Bronchial epithelial cell (primary cell): ENCODE data around the gene UBAC2. TPM values are rescaled to one million over a fixed set of nuclear protein-coding genes. Genes with fewer than 3 reads are reported as not detected.

ENCODE experiments used
- DNase-seq: peaks from one replicate; pipeline ENCODE4 v3.0.0-alpha.2; 2010; ENCODE audit warnings: low read depth
- FAIRE-seq: peaks from 2 replicates; lab custom pipeline; 2011; peaks lifted over from hg19 to GRCh38; lab: Jason Lieb, UNC
- H3K27me3 ChIP-seq: 2 replicates; pipeline ENCODE4 v1.5.1; 2011; ENCODE audit warnings: low read length; ENCODE audit not compliant: control insufficient read depth, insufficient read depth
- H3K36me3 ChIP-seq: 2 replicates; pipeline ENCODE4 v1.5.1; 2011; ENCODE audit warnings: low read length; ENCODE audit not compliant: control insufficient read depth, insufficient read depth
- H3K4me3 ChIP-seq: 2 replicates; pipeline ENCODE4 v1.5.1; 2011; ENCODE audit warnings: mild to moderate bottlenecking, low read depth, low read length, control low read depth
- CTCF ChIP-seq: IDR thresholded peaks from 2 replicates; pipeline ENCODE4 v1.5.1; 2011; ENCODE audit warnings: mild to moderate bottlenecking, moderate library complexity, low read length, control low read depth, inconsistent platforms; ENCODE audit not compliant: insufficient read depth, severe bottlenecking
- total RNA-seq: library from RNA; depleted of rRNA; stranded (reverse); fragments of >200 nt; gene quantifications from 2 replicates; pipeline ENCODE4 v1.2.1, GENCODE V29; 2014

The UBAC2 gene
- total RNA-seq, 1 donor from 2014 or later: 40.0 TPM

GRCh38 chr13:99185606-99186005 lies 15.0 kb upstream of the UBAC2 start:
- Histone ChIP-seq H3K36me3 (no peaks in the 10 kb centered on the region), H3K27me3 (no peaks in the 10 kb centered on the region), H3K4me3 (no peak overlapping the region)
- no peak for FAIRE-seq
- DNase-seq: no peak
- TF ChIP-seq CTCF: no peak

GRCh38 chr13:99190147-99190985 lies 10.3 kb upstream of the UBAC2 start:
- TF ChIP-seq CTCF: no peak
- no peaks in the 10 kb centered on the region for H3K27me3 ChIP-seq

GRCh38 chr13:99191336-99191899 lies 9.2 kb upstream of the UBAC2 start:
- no peak for TF ChIP-seq CTCF
- H3K36me3 ChIP-seq: no peaks in the 10 kb centered on the region
- FAIRE-seq: no peak
- H3K27me3 ChIP-seq: no peaks in the 10 kb centered on the region
- DNase-seq: no peak
- no peak overlapping the region for H3K4me3 ChIP-seq

More at GRCh38 chr13:99190147-99190985, 10.3 kb upstream of the UBAC2 start:
- H3K4me3 ChIP-seq: no peak overlapping the region
- no peaks in the 10 kb centered on the region for H3K36me3 ChIP-seq
- FAIRE-seq (no peak), DNase-seq (no peak)

- no peak for TF ChIP-seq CTCF
- no peak for FAIRE-seq
- Histone ChIP-seq H3K4me3 (no peak overlapping the region), H3K36me3 (no peaks in the 10 kb centered on the region), H3K27me3 (no peaks in the 10 kb centered on the region)
- peak; percentile 50 for DNase-seq
These were observed 8.7 kb upstream of the UBAC2 start for GRCh38 chr13:99191900-99192399.

GRCh38 chr13:99192480-99192879 lies 8.2 kb upstream of the UBAC2 start:
- FAIRE-seq: no peak

More at GRCh38 chr13:99192480-99192879, 8.2 kb upstream of the UBAC2 start:
- H3K36me3 ChIP-seq: no peaks in the 10 kb centered on the region
- DNase-seq: no peak
- TF ChIP-seq CTCF: no peak
- H3K4me3 ChIP-seq: no peak overlapping the region
- no peaks in the 10 kb centered on the region for H3K27me3 ChIP-seq
